H9 (cell line): ENCODE results near the gene LRRC17. TPM values are rescaled to one million over a fixed set of nuclear protein-coding genes. Genes with fewer than 3 reads are reported as not detected.

Source experiments
- DNase-seq: peaks from one replicate; pipeline ENCODE4 v3.0.0-alpha.2; 2017
- H2AFZ ChIP-seq: one replicate; pipeline ENCODE4 v1.6.1; 2013; ENCODE audit warnings: mild to moderate bottlenecking, low read length, control low read depth, moderate library complexity
- H2AK5ac ChIP-seq: 2 replicates; pipeline ENCODE4 v1.6.1; 2013; ENCODE audit warnings: low read length, control low read depth, mixed read lengths; ENCODE audit not compliant: insufficient read length
- H2BK120ac ChIP-seq: one replicate; pipeline ENCODE4 v1.6.1; 2013; ENCODE audit warnings: low read depth, mild to moderate bottlenecking, low read length, control low read depth, inconsistent platforms; ENCODE audit not compliant: poor library complexity, severe bottlenecking
- H2BK12ac ChIP-seq: 2 replicates; pipeline ENCODE4 v1.6.1; 2013; ENCODE audit warnings: low read length, control low read depth, mixed read lengths, low read depth; ENCODE audit not compliant: insufficient read length
- H2BK15ac ChIP-seq: 2 replicates; pipeline ENCODE4 v1.6.1; 2013; ENCODE audit warnings: low read depth, low read length, control low read depth
- H2BK20ac ChIP-seq: one replicate; pipeline ENCODE4 v1.6.1; 2013; ENCODE audit warnings: low read depth, mild to moderate bottlenecking, low read length, control low read depth, inconsistent platforms; ENCODE audit not compliant: poor library complexity, severe bottlenecking
- H2BK5ac ChIP-seq: 2 replicates; pipeline ENCODE4 v1.6.1; 2013; ENCODE audit warnings: low read length, control low read depth, mixed read lengths; ENCODE audit not compliant: insufficient read length
- H3K14ac ChIP-seq: 2 replicates; pipeline ENCODE4 v1.6.1; 2013; ENCODE audit warnings: low read length, control low read depth; ENCODE audit not compliant: insufficient read depth
- H3K18ac ChIP-seq: 2 replicates; pipeline ENCODE4 v1.6.1; 2013; ENCODE audit warnings: low read depth, mild to moderate bottlenecking, mixed read lengths, low read length, control low read depth; ENCODE audit not compliant: insufficient read length
- H3K23ac ChIP-seq: 2 replicates; pipeline ENCODE4 v1.6.1; 2013; ENCODE audit warnings: low read length, control low read depth, mixed read lengths, low read depth; ENCODE audit not compliant: insufficient read length
- H3K23me2 ChIP-seq: 2 replicates; pipeline ENCODE4 v1.6.1; 2013; ENCODE audit warnings: low read depth, mild to moderate bottlenecking, mixed read lengths, low read length, control low read depth; ENCODE audit not compliant: insufficient read length, poor library complexity, severe bottlenecking
- H3K27ac ChIP-seq: 2 replicates; pipeline ENCODE4 v1.5.1; 2013; ENCODE audit warnings: low read length, control low read depth, mixed read lengths, low read depth; ENCODE audit not compliant: insufficient read length
- H3K27me3 ChIP-seq: 2 replicates; pipeline ENCODE4 v1.6.1; 2013; ENCODE audit warnings: low read length, control low read depth, inconsistent platforms; ENCODE audit not compliant: insufficient read depth
- H3K4ac ChIP-seq: 2 replicates; pipeline ENCODE4 v1.6.1; 2013; ENCODE audit warnings: low read depth, mild to moderate bottlenecking, control low read depth, inconsistent platforms, low read length, moderate library complexity
- H3K4me1 ChIP-seq: 2 replicates; pipeline ENCODE4 v1.6.1; 2013; ENCODE audit warnings: low read length, control low read depth, inconsistent platforms; ENCODE audit not compliant: insufficient read depth
- H3K4me2 ChIP-seq: 2 replicates; pipeline ENCODE4 v1.6.1; 2013; ENCODE audit warnings: low read length, control low read depth, mixed read lengths; ENCODE audit not compliant: insufficient read length, insufficient read depth
- H3K56ac ChIP-seq: 2 replicates; pipeline ENCODE4 v1.6.1; 2013; ENCODE audit warnings: low read depth, mild to moderate bottlenecking, mixed read lengths, low read length, control low read depth; ENCODE audit not compliant: insufficient read length
- H3K79me1 ChIP-seq: 2 replicates; pipeline ENCODE4 v1.6.1; 2013; ENCODE audit warnings: low read depth, mild to moderate bottlenecking, moderate library complexity, low read length, control low read depth, inconsistent platforms; ENCODE audit not compliant: insufficient read depth, poor library complexity, severe bottlenecking
- H3K79me2 ChIP-seq: 2 replicates; pipeline ENCODE4 v1.6.1; 2013; ENCODE audit warnings: low read length, control low read depth, inconsistent platforms; ENCODE audit not compliant: insufficient read depth
- H3K9ac ChIP-seq: 2 replicates; pipeline ENCODE4 v1.6.1; 2013; ENCODE audit warnings: low read length, control low read depth, mixed read lengths; ENCODE audit not compliant: insufficient read length; ENCODE audit errors: extremely low read depth
- H3K9me3 ChIP-seq: one replicate; pipeline ENCODE4 v1.6.1; 2013; ENCODE audit warnings: low read depth, low read length, inconsistent platforms; ENCODE audit not compliant: control insufficient read depth
- H3T11ph ChIP-seq: one replicate; pipeline ENCODE4 v1.6.1; 2013; ENCODE audit warnings: mild to moderate bottlenecking, low read length, control low read depth, inconsistent platforms
- H4K20me1 ChIP-seq: one replicate; pipeline ENCODE4 v1.6.1; 2013; ENCODE audit not compliant: control insufficient read depth, insufficient read length, insufficient read depth
- H4K5ac ChIP-seq: 2 replicates; pipeline ENCODE4 v1.6.1; 2013; ENCODE audit warnings: low read depth, mild to moderate bottlenecking, mixed read lengths, low read length, control low read depth; ENCODE audit not compliant: insufficient read length
- H4K8ac ChIP-seq: replicated peaks from 2 replicates; pipeline ENCODE4 v1.6.1; 2013; ENCODE audit warnings: low read length, control low read depth, mixed read lengths, low read depth; ENCODE audit not compliant: insufficient read length
- H4K91ac ChIP-seq: 2 replicates; pipeline ENCODE4 v1.6.1; 2013; ENCODE audit warnings: low read depth, mild to moderate bottlenecking, moderate library complexity, mixed read lengths, low read length, control low read depth; ENCODE audit not compliant: insufficient read length
- H3K27ac Mint-ChIP-seq, 3 experiments: 2 replicates in 2 of 3; 3 replicates in 1 of 3; pipeline ENCODE4 v1.8.0; 2020 to 2021; ENCODE audit warnings: mixed read lengths in 3 of 3, mild to moderate bottlenecking in 1 of 3, moderate library complexity in 1 of 3
- H3K27me3 Mint-ChIP-seq: 2 replicates; pipeline ENCODE4 v1.8.0; 2021; ENCODE audit warnings: low read depth, mild to moderate bottlenecking, moderate library complexity, mixed read lengths
- H3K36me3 Mint-ChIP-seq, 3 experiments: 2 replicates in 2 of 3; 3 replicates in 1 of 3; pipeline ENCODE4 v1.8.0; 2020 to 2021; ENCODE audit warnings: low read depth in 3 of 3, mixed read lengths in 3 of 3; ENCODE audit not compliant: insufficient read depth in 1 of 3
- H3K4me1 Mint-ChIP-seq, 2 experiments: 2 replicates each; pipeline ENCODE4 v1.8.0; 2020; ENCODE audit warnings: mixed read lengths in 2 of 2
- H3K4me3 Mint-ChIP-seq, 2 experiments: 2 replicates in 1 of 2; 3 replicates in 1 of 2; pipeline ENCODE4 v1.8.0; 2020 to 2021; ENCODE audit warnings: mild to moderate bottlenecking in 2 of 2, mixed read lengths in 2 of 2, moderate library complexity in 1 of 2
- H3K9me3 Mint-ChIP-seq, 2 experiments: 2 replicates in 1 of 2; 3 replicates in 1 of 2; pipeline ENCODE4 v1.8.0; 2020; ENCODE audit warnings: mild to moderate bottlenecking in 2 of 2, mixed read lengths in 2 of 2, moderate library complexity in 1 of 2
- total RNA-seq: library from RNA; stranded (reverse); gene quantifications from 2 replicates; pipeline ENCODE4 v1.2.1, GENCODE V29; 2021
- TF ChIP-seq, protein P1 (sequence below): fragments of 200-600 bp; sonication (generic); conservative IDR thresholded peaks from 3 replicates; pipeline ENCODE4 v1.8.0; 2021; ENCODE audit warnings: antibody characterized with exemption, mild to moderate bottlenecking

Gene LRRC17
- total RNA-seq, 1 experiment from 2014 or later = 2.0 TPM

DNA sequence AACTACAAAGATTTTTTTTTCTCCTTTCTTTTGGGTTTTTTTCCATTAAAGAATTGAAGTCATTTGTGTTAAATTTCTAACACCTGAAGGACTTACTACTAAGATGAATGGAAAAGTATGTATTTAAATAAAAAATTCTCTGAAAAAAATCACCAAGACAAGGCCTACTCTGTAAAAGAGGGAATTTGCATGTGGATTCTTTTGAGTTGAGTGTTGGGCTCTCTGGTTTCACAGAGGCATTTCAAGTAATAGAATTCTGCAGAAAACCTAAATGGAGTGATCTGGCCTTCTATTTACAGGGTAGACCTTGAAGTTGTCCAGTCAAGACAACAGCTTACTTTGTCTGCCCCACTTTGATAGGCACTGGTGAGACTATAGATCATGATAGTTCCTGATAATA, 4.1 kb downstream of the LRRC17 start:
- no peak overlapping the region for H4K8ac ChIP-seq
- peaks cover 3% of the 10 kb centered on the region for H3K4me1 ChIP-seq
- DNase-seq = no peak
- H3T11ph ChIP-seq = no peak overlapping the region
- no peak overlapping the region for H4K5ac ChIP-seq
- no peak overlapping the region for H4K91ac ChIP-seq
- H3K23ac ChIP-seq = no peak overlapping the region
- no peak overlapping the region for H3K14ac ChIP-seq
- Mint-ChIP-seq H3K9me3 (no peaks in the 10 kb centered on the region), H3K36me3 (no peaks in the 10 kb centered on the region), H3K27ac (0 out of 7 replicates have a peak overlapping the region, but pooled peaks of 1 of the 3 experiments have one; percentile 73), H3K4me1 (peaks cover 40 to 50% of the 10 kb centered on the region in 2 experiments), H3K4me3 (no peak overlapping the region), H3K27me3 (no peaks in the 10 kb centered on the region)
- H3K27ac ChIP-seq = no peak overlapping the region
- no peak overlapping the region for H2BK5ac ChIP-seq
- H2AFZ ChIP-seq = no peak overlapping the region
- no peak overlapping the region for H3K9ac ChIP-seq
- H3K9me3 ChIP-seq = no peaks in the 10 kb centered on the region
- no peak overlapping the region for H3K4ac ChIP-seq
- no peak overlapping the region for H2BK120ac ChIP-seq
- no peak overlapping the region for H2AK5ac ChIP-seq
- TF ChIP-seq, protein P1, sequence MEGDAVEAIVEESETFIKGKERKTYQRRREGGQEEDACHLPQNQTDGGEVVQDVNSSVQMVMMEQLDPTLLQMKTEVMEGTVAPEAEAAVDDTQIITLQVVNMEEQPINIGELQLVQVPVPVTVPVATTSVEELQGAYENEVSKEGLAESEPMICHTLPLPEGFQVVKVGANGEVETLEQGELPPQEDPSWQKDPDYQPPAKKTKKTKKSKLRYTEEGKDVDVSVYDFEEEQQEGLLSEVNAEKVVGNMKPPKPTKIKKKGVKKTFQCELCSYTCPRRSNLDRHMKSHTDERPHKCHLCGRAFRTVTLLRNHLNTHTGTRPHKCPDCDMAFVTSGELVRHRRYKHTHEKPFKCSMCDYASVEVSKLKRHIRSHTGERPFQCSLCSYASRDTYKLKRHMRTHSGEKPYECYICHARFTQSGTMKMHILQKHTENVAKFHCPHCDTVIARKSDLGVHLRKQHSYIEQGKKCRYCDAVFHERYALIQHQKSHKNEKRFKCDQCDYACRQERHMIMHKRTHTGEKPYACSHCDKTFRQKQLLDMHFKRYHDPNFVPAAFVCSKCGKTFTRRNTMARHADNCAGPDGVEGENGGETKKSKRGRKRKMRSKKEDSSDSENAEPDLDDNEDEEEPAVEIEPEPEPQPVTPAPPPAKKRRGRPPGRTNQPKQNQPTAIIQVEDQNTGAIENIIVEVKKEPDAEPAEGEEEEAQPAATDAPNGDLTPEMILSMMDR = no peak
- H3K79me1 ChIP-seq = no peaks in the 10 kb centered on the region
- no peak overlapping the region for H2BK20ac ChIP-seq
- H4K20me1 ChIP-seq = no peaks in the 10 kb centered on the region
- no peak overlapping the region for H2BK15ac ChIP-seq
- no peak overlapping the region for H3K18ac ChIP-seq
- H3K56ac ChIP-seq = no peak overlapping the region
- H3K79me2 ChIP-seq = no peaks in the 10 kb centered on the region
- H3K23me2 ChIP-seq = no peaks in the 10 kb centered on the region
- H3K4me2 ChIP-seq = no peak overlapping the region
- H3K27me3 ChIP-seq = no peaks in the 10 kb centered on the region
- H2BK12ac ChIP-seq = no peak overlapping the region
